ENCODE data around the gene ACO2. TPM values are rescaled to one million over a fixed set of nuclear protein-coding genes. Genes with fewer than 3 reads are reported as not detected.

The ACO2 gene
- polyA plus RNA-seq, 1 of the 3 experiments (the other 2 are of a cell fraction), result 47.0 TPM

GRCh38 chr22:41555325-41555982 lies 86.5 kb downstream of the ACO2 start:
- no peaks in the 10 kb centered on the region for H3K27me3 ChIP-seq (ENCODE audit: insufficient read depth)
- H3K9me2 ChIP-seq, result no peaks in the 10 kb centered on the region
- TF ChIP-seq FOXM1 (IDR thresholded peaks at IDR 0.05; ENCODE audit: low read depth), result no peak
- no peak for TF ChIP-seq RAD21 (IDR thresholded peaks at IDR 0.05; ENCODE audit: low read length)
- TF ChIP-seq FOXJ3 (CRISPR knock-in tag; IDR thresholded peaks at IDR 0.05), result no peak
- TF ChIP-seq YY1 (IDR thresholded peaks at IDR 0.05; ENCODE audit: low read depth), result no peak
- TF ChIP-seq CTCF (IDR thresholded peaks at IDR 0.05), result no peak
- TF ChIP-seq IRF3 (IDR thresholded peaks at IDR 0.05; ENCODE audit: low read depth, low read length), result no peak
- TF ChIP-seq EZH2phosphoT487 (IDR thresholded peaks at IDR 0.05; ENCODE audit: borderline replicate concordance, low read depth), result no peak
- no peak for TF ChIP-seq SMC3 (IDR thresholded peaks at IDR 0.05; ENCODE audit: low read depth, low read length)
- no peak for TF ChIP-seq RFX5 (IDR thresholded peaks at IDR 0.05; ENCODE audit: low read length)
- no peak for TF ChIP-seq ELF1 (IDR thresholded peaks at IDR 0.05)
- no peak for TF ChIP-seq POLR2AphosphoS5 (IDR thresholded peaks at IDR 0.05; ENCODE audit: low read depth, low read length)
- ChIA-PET CTCF (interaction anchor here (2.0 kb wide), 1 partner anchor 42 kb away, joined by 7 read pairs; no protein-coding TSS in a partner anchor), POLR2A (no interaction called here)
- H3K4me2 ChIP-seq, result no peak overlapping the region
- no peak overlapping the region; a peak in 1 of 4 replicates for H3K27ac ChIP-seq (ENCODE audit: low read depth in 2 of 2, low read length in 1 of 2)
- peaks cover 3 to 17% of the 10 kb centered on the region in 2 experiments; a peak in 2 of 4 replicates for H3K4me1 ChIP-seq (ENCODE audit: control insufficient read depth in 1 of 2, insufficient read depth in 2 of 2, low read depth in 1 of 2, low read length in 1 of 2)
- no peak for DNase-seq
- no peak overlapping the region for H3K9ac ChIP-seq
- H3K36me3 ChIP-seq (replicated peaks in 1 of 2; ENCODE audit: control insufficient read depth in 1 of 2, insufficient read depth in 2 of 2, low read length in 1 of 2), result no peaks in the 10 kb centered on the region
- H3K9me3 ChIP-seq, result no peaks in the 10 kb centered on the region
- no peak overlapping the region for H3K4me3 ChIP-seq (ENCODE audit: low read depth in 2 of 2, low read length in 1 of 2)
- H3K79me2 ChIP-seq (ENCODE audit: insufficient read depth), result no peaks in the 10 kb centered on the region
- no peaks in the 10 kb centered on the region for H3F3A ChIP-seq (replicated peaks; ENCODE audit: insufficient read depth)
- WGBS (ENCODE audit: low lambda C conversion rate), result 84% methylated on average over 3 of the region's 7 CpGs
- no peaks in the 10 kb centered on the region for H4K20me1 ChIP-seq (ENCODE audit: insufficient read depth)
- H2AFZ ChIP-seq (ENCODE audit: low read depth), result no peak overlapping the region

GRCh38 chr22:41556561-41556960 lies 87.6 kb downstream of the ACO2 start:
- Histone ChIP-seq H3F3A (replicated peaks; ENCODE audit: insufficient read depth) (no peaks in the 10 kb centered on the region), H3K4me2 (no peak overlapping the region), H4K20me1 (ENCODE audit: insufficient read depth) (no peaks in the 10 kb centered on the region), H3K27ac (ENCODE audit: low read depth in 2 of 2, low read length in 1 of 2) (no peak overlapping the region), H2AFZ (ENCODE audit: low read depth) (no peak overlapping the region), H3K4me3 (ENCODE audit: low read depth in 2 of 2, low read length in 1 of 2) (no peak overlapping the region), H3K9me3 (no peaks in the 10 kb centered on the region), H3K36me3 (replicated peaks in 1 of 2; ENCODE audit: control insufficient read depth in 1 of 2, insufficient read depth in 2 of 2, low read length in 1 of 2) (no peaks in the 10 kb centered on the region), H3K9me2 (no peaks in the 10 kb centered on the region), H3K79me2 (ENCODE audit: insufficient read depth) (no peaks in the 10 kb centered on the region), H3K9ac (no peak overlapping the region), H3K4me1 (ENCODE audit: control insufficient read depth in 1 of 2, insufficient read depth in 2 of 2, low read depth in 1 of 2, low read length in 1 of 2) (peaks cover 3 to 25% of the 10 kb centered on the region in 2 experiments; a peak in 2 of 4 replicates), H3K27me3 (ENCODE audit: insufficient read depth) (no peaks in the 10 kb centered on the region)
- ChIA-PET POLR2A (no interaction called here), CTCF (interaction anchor here (0.7 to 2.0 kb wide), 2 partner anchors 13 to 41 kb away, joined by 3 to 7 read pairs; partner anchors contain the start of gene POLR3H)
- 92% methylated on average over 10 of the region's 10 CpGs for WGBS (ENCODE audit: low lambda C conversion rate)
- no peak for DNase-seq
- TF ChIP-seq MXI1 (IDR thresholded peaks at IDR 0.05; ENCODE audit: low read depth, low read length) (no peak), REST (IDR thresholded peaks at IDR 0.05; ENCODE audit: low read depth, low read length) (no peak), FOXJ3 (CRISPR knock-in tag; IDR thresholded peaks at IDR 0.05) (no peak), MAX (IDR thresholded peaks at IDR 0.05; ENCODE audit: low read depth) (no peak), RXRA (IDR thresholded peaks at IDR 0.05; ENCODE audit: borderline replicate concordance, low read depth) (no peak), GATA2 (CRISPR knock-in tag; IDR thresholded peaks at IDR 0.05) (no peak), FOXM1 (IDR thresholded peaks at IDR 0.05; ENCODE audit: low read depth) (no peak), POLR2AphosphoS5 (IDR thresholded peaks at IDR 0.05; ENCODE audit: low read depth, low read length) (no peak), USF1 (IDR thresholded peaks at IDR 0.05; ENCODE audit: borderline replicate concordance, low read depth) (no peak)
